Thyroid gland (tissue), 4 donors: Measurements from ENCODE around the gene ARSK.

Experiments
- CTCF ChIP-seq, 6 experiments: fragments of 200-600 bp in 3 of 6; fragments of 450-650 bp in 3 of 6; sonication (generic) in 3 of 6; IDR thresholded peaks; one replicate each; pipeline ENCODE4 v1.5.1; 2016 to 2019; ENCODE audit warnings: antibody characterized with exemption in 6 of 6, mild to moderate bottlenecking in 2 of 6, inconsistent platforms in 1 of 6, moderate library complexity in 1 of 6
- POLR2A ChIP-seq, 2 donors: fragments of 450-650 bp; IDR thresholded peaks; one replicate each; pipeline ENCODE4 v1.6.1; 2017; ENCODE audit warnings: antibody characterized with exemption in 2 of 2, mild to moderate bottlenecking in 2 of 2, moderate library complexity in 1 of 2

DNA sequence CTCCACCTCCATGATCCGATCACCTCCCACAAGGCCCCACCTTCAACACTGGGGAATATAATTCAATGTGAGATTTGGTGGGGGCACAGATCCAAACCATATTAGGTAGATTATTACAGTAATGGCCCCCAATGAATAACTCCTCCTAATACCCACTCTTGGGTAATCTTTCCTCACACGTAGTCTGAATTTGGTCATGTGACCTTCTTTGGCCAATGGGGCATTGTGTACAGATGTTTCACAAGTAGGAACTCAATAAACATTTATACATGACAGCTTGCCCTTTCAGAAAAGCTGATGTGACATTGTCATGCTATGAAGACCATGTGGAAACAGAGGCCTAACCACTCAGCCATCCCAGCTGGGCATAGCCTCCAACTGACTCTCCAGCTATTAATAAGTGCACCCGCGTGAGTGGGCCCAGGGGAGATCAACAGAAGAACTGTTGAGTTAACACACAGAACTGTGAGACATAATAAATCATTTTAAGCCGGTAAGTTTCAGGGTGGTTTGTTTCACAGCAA is 75.6 kb downstream of the ARSK start:
- TF ChIP-seq CTCF (IDR thresholded peaks at IDR 0.05) (no peak), POLR2A (IDR thresholded peaks at IDR 0.05) (no peak)
